Posterior vena cava (tissue), 2 donors: ENCODE measurements around the gene STAT3. TPM values are rescaled to one million over a fixed set of nuclear protein-coding genes. Genes with fewer than 3 reads are reported as not detected.
A peak's percentile ranks its signal among the peaks of the same experiment; 100 is the strongest.
"Not testable (repeated sequence)": the region's sequence is repeated elsewhere in the genome, so short reads cannot be mapped to it uniquely, and the experiment has no call there.

Experiments used
- DNase-seq: peaks from one replicate; pipeline ENCODE4 v3.0.0-alpha.2; 2020; ENCODE audit warnings: low spot score
- intact Hi-C, 2 donors: fragments of 100-400 bp; cut with DNase I; formaldehyde crosslinking; loops; one replicate each; pipeline versions ENCODE4 v1.14.1 to v1.14.2; 2022 to 2023
- total RNA-seq, 2 donors: library from RNA; stranded (reverse); fragmentation: NEBNext Ultra II Directional; extraction: Animal tissue kit (Norgen Biotek cat#: 25700); gene quantifications; one replicate each; pipeline ENCODE4 v1.2.1, GENCODE V29; 2021
- donor health status: DM: yes; HTN: yes; CAD: no.
- donor health status: DM: yes; HTN: yes; CAD: no.

STAT3 gene
- total RNA-seq, 2 donors from 2014 or later = 230 to 241 TPM

- DNase-seq, intact Hi-C loops: not testable (repeated sequence)
Observed at GRCh38 chr17:42391439-42391838, 3.2 kb upstream of the STAT3 start.

GRCh38 chr17:42389899-42390298 is 1.7 kb upstream of the STAT3 start:
- intact Hi-C loops = no loop called here
- DNase-seq = no peak

- intact Hi-C loops = no loop called here
- DNase-seq = no peak
Observed at GRCh38 chr17:42389135-42389417, 834 bp upstream of the STAT3 start.

- intact Hi-C loops = no loop called here
- DNase-seq = peak; percentile 85
Observed at GRCh38 chr17:42387661-42388380, 421 bp downstream of the STAT3 start.

- DNase-seq = no peak
- intact Hi-C loops = no loop called here
Observed at GRCh38 chr17:42386777-42387657, 1.2 kb downstream of the STAT3 start.

GRCh38 chr17:42381898-42382297 is 6.3 kb downstream of the STAT3 start:
- no peak for DNase-seq
- intact Hi-C loops = no loop called here

- DNase-seq = no peak
- intact Hi-C loops = no loop called here
Observed at GRCh38 chr17:42380935-42381334, 7.3 kb downstream of the STAT3 start.

- intact Hi-C loops = no loop called here
- no peak for DNase-seq
Observed at GRCh38 chr17:42378959-42379594, 9.2 kb downstream of the STAT3 start.

GRCh38 chr17:42378359-42378958 is 9.8 kb downstream of the STAT3 start:
- no peak for DNase-seq
- intact Hi-C loops = no loop called here

- intact Hi-C loops = no loop called here
- DNase-seq = no peak
Observed at GRCh38 chr17:42373896-42374295, 14.3 kb downstream of the STAT3 start.

GRCh38 chr17:42372142-42372541 is 16.1 kb downstream of the STAT3 start:
- intact Hi-C loops = no loop called here
- no peak for DNase-seq

GRCh38 chr17:42368797-42369561 is 19.3 kb downstream of the STAT3 start:
- DNase-seq, intact Hi-C loops: not testable (repeated sequence)

- DNase-seq, intact Hi-C loops: not testable (repeated sequence)
Observed at GRCh38 chr17:42368310-42368709, 19.9 kb downstream of the STAT3 start.

GRCh38 chr17:42366176-42367023 is 21.8 kb downstream of the STAT3 start:
- DNase-seq, intact Hi-C loops: not testable (repeated sequence)

GRCh38 chr17:42365136-42365535 is 23.1 kb downstream of the STAT3 start:
- intact Hi-C loops = no loop called here
- DNase-seq = no peak

- intact Hi-C loops = no loop called here
- DNase-seq = no peak
Observed at GRCh38 chr17:42363767-42364585, 24.3 kb downstream of the STAT3 start.

- DNase-seq = no peak
- intact Hi-C loops = no loop called here
Observed at GRCh38 chr17:42363231-42363630, 25.0 kb downstream of the STAT3 start.
